Cardiac septum (tissue), 1 donor: ENCODE results near the gene EIF2B4. TPM values are rescaled to one million over a fixed set of nuclear protein-coding genes. Genes with fewer than 3 reads are reported as not detected.
A peak's percentile ranks its signal among the peaks of the same experiment; 100 is the strongest.
"Not testable (repeated sequence)": the region's sequence is repeated elsewhere in the genome, so short reads cannot be mapped to it uniquely, and the experiment has no call there.

Experiments used
- DNase-seq: peaks from one replicate; pipeline ENCODE4 v3.0.0-alpha.2; 2020; ENCODE audit warnings: low spot score
- intact Hi-C: fragments of 100-400 bp; cut with DNase I; formaldehyde crosslinking; loops from one replicate; pipeline ENCODE4 v1.14.0; 2022
- total RNA-seq: library from RNA; stranded (reverse); fragmentation: NEBNext Ultra II Directional; extraction: Animal tissue kit (Norgen Biotek cat#: 25700); gene quantifications from one replicate; pipeline ENCODE4 v1.2.1, GENCODE V29; 2021
- donor health status: DM: no; HTN: no; CAD: no.

EIF2B4 gene
- total RNA-seq, 1 donor from 2014 or later, result 34.9 TPM

- DNase-seq, result no peak
- intact Hi-C loops, result no loop called here
Observed at GRCh38 chr2:27353762-27354596, 16.2 kb downstream of the EIF2B4 start.

- intact Hi-C loops, DNase-seq: not testable (repeated sequence)
Observed at GRCh38 chr2:27353386-27353761, 16.8 kb downstream of the EIF2B4 start.

- DNase-seq, result no peak
- intact Hi-C loops, result no loop called here
Observed at GRCh38 chr2:27351802-27352598, 18.1 kb downstream of the EIF2B4 start.

- intact Hi-C loops, result no loop called here
- no peak for DNase-seq
Observed at GRCh38 chr2:27350106-27350693, 19.9 kb downstream of the EIF2B4 start.

GRCh38 chr2:27347641-27348040 lies 22.5 kb downstream of the EIF2B4 start:
- intact Hi-C loops, result no loop called here
- no peak for DNase-seq

- DNase-seq, result no peak
- intact Hi-C loops, result no loop called here
Observed at GRCh38 chr2:27336173-27336572, 34.0 kb downstream of the EIF2B4 start.

- intact Hi-C loops, result no loop called here
- no peak for DNase-seq
Observed at GRCh38 chr2:27335311-27335710, 34.8 kb downstream of the EIF2B4 start.

GRCh38 chr2:27324720-27325119 lies 45.4 kb downstream of the EIF2B4 start:
- intact Hi-C loops, result no loop called here
- DNase-seq, result no peak

GRCh38 chr2:27323596-27324285 lies 46.4 kb downstream of the EIF2B4 start:
- DNase-seq, result no peak
- intact Hi-C loops, result loop anchor here (1.0 to 2.0 kb wide), 2 partner anchors 33 to 47 kb away; partner anchors contain the start of genes EIF2B4, GTF3C2 and SNX17

- peak; percentile 97 for DNase-seq
- intact Hi-C loops, result loop anchor here (1.0 to 2.0 kb wide), 2 partner anchors 34 to 47 kb away; partner anchors contain the start of genes EIF2B4, GTF3C2 and SNX17
Observed at GRCh38 chr2:27322766-27323595, 47.2 kb downstream of the EIF2B4 start, which contains the start of gene MPV17. MPV17 (minus strand) TSS chr2:27323097; CDS start chr2:27322517, 580 bp downstream.

GRCh38 chr2:27322301-27322765 lies 47.8 kb downstream of the EIF2B4 start:
- DNase-seq, result no peak
- intact Hi-C loops, result loop anchor here (2.0 kb wide), 1 partner anchor 34 kb away; the partner anchor contains the start of gene GTF3C2

- DNase-seq, result peak; percentile 84
- intact Hi-C loops, result no loop called here
Observed at GRCh38 chr2:27320958-27321543, 49.1 kb downstream of the EIF2B4 start.

- DNase-seq, intact Hi-C loops: not testable (repeated sequence)
Observed at GRCh38 chr2:27319839-27320238, 50.3 kb downstream of the EIF2B4 start.

GRCh38 chr2:27316655-27317412 lies 53.3 kb downstream of the EIF2B4 start:
- intact Hi-C loops, result no loop called here
- DNase-seq, result no peak

- DNase-seq, result no peak
- intact Hi-C loops, result no loop called here
Observed at GRCh38 chr2:27315122-27315521, 55.0 kb downstream of the EIF2B4 start.

- DNase-seq, result no peak
- intact Hi-C loops, result no loop called here
Observed at GRCh38 chr2:27314709-27315108, 55.4 kb downstream of the EIF2B4 start.
